Dedifferentiated amniotic fluid mesenchymal stem cell (primary cell): ENCODE data around the gene PRIM2.
"Not testable (repeated sequence)": the region's sequence is repeated elsewhere in the genome, so short reads cannot be mapped to it uniquely, and the experiment has no call there.

Experiments
- DNase-seq: peaks from one replicate; pipeline ENCODE4 v3.0.0-alpha.2; 2016; ENCODE audit errors: extremely low spot score

The PRIM2 gene

DNA sequence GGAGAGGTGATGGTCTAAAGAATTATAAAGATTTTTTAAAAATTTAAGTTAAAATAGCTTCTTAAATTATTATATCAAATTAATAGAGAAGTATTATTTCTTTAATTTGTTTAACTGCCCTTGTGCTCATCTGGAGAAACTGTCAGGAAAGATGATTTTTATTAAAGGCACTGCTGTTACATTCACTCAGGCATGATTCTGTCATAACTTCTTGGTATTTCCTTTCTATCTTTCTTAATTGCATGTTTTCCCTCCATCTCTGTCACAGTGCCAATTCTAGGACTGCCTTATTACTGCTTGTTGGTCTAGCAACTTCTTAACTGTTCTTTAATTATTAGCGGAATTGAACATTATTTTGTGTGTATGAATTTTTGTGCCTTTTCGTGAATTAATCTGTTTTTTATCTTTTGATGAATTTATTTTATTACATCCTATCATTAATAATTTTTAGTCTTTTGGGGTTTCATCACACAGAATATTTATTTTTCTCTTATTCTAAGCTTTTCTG lies 47.7 kb downstream of the PRIM2 start:
- not testable (repeated sequence) for DNase-seq

DNA sequence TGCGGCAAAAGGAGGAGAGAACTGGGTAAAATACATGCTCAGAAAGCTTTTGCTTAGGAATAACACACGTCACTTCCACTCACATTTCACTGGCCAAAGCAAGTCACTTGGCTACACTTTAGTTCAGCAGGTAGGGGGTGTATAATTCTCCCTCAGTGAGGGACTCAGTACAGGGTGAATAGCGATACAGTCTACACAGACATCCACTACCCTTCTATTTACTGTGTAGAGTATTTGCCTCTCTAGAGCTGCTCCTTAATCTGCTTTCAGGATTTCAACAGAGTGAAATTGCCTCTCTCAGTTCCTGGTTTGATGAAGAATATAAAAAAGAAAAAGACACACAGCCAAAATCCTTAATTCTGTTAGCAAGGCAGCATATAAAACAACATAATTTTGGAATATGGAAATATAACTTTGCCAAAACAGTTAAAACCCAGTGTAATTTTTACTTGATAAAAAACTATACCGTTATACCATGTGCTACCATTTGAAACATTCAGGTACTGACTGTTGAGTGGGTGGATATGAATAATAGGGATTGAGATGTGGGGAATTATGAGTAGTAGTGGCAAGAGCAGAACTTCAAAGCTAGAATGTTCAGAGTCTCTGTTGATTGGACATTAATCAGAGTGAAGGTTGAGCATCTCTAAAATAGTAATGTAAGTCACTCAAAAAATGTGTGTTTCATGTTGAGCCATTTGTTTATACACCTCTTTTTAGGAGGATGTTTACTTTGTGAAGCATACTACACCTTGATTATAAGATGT lies 51.7 kb downstream of the PRIM2 start:
- DNase-seq: not testable (repeated sequence)

DNA sequence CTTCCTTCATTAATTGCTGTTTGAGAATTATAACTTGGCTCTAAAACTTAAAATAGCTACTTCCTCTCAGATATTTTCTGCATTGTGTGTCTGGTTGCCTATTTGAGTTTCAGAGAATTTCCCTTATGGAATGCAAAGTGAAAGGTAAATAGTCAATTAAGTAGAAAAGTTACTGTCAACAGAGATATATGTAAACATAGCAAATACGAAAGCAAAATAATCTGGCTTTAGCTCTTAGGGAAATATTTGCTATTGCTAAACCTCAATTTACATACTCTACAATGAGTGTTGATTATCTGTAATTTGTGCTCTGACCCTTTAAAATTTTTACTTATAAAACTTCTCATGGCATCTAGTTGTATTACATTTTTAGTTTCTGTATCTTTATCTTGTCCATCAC lies 54.3 kb downstream of the PRIM2 start:
- DNase-seq: not testable (repeated sequence)

DNA sequence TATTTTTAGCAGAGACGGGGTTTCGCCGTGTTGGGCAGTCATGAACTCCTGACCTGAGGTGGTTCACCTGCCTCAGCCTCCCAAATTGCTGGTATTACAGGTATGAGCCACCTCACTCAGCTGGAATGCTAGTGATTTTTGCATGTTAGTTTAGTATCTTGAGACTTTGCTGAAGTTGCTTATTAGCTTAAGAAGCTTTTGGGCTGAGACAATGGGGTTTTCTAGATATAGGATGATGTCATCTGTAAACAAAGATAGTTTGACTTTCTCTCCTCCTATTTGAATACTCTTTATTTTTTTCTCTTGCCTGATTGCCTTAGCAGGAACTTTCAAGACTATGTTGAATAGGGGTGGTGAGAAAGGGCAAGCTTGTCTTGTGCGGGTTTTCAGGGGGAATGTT lies 57.3 kb downstream of the PRIM2 start:
- DNase-seq: not testable (repeated sequence)

DNA sequence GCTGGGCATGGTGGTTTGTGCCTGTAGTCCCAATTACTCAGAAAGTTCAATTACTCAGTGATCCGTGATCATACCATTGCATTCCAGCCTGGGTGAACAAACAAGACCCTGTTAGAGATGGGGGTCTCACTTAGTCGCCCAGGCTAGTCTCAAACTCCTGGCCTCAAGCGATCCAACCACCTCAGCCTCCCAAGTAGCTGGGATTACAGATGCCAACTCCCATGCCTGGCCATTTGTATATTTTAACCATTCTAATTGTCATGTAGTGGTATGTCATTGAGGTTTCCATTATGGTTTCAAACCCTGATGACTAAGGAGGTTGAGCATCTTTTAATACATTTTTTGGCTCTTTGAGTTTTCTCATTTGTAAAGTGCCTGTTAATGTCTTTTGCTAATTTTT lies 58.7 kb downstream of the PRIM2 start:
- DNase-seq: not testable (repeated sequence)

DNA sequence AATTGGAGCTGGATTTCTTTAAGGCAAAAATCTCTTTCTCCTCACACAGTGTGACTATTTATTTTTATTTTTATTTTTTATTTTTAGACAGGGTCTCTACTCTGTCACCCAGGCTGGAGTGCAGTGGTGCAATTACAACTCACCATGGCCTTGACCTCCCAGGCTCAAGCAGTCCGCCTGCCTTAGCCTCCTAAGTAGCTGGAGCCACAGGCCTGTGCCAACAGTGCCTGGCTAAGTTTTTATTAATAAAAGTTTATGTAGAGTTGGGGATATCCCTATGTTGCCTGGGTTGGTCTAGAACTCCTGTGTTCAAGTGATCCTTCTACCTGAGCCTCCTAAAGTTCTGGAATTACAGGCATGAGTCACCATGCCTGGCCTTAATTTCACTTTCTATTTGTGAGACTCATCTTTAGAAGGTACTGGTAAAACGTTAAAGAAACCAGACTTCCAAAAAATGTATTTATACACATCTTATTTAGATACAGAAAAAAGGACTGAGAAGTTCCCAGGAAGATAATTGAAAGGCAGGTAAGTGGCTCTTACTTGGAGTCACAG lies 71.7 kb downstream of the PRIM2 start:
- DNase-seq: not testable (repeated sequence)

DNA sequence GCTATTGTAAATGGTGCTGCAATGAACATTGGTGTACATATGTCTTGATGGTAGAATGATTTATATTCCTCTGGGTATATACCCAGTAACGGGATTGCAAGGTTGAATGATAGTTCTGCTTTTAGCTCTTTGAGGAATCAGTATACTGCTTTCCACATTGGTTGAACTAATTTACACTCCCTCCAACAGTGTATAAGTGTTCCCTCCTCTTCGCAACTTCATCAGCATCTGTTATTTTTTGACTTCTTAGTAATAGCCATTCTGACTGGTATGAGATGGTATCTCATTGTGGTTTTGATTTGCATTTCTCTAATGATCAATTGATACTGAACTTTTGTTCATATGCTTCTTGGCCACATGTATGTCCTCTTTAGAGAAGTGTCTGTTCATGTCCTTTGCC lies 73.4 kb downstream of the PRIM2 start:
- DNase-seq: not testable (repeated sequence)

DNA sequence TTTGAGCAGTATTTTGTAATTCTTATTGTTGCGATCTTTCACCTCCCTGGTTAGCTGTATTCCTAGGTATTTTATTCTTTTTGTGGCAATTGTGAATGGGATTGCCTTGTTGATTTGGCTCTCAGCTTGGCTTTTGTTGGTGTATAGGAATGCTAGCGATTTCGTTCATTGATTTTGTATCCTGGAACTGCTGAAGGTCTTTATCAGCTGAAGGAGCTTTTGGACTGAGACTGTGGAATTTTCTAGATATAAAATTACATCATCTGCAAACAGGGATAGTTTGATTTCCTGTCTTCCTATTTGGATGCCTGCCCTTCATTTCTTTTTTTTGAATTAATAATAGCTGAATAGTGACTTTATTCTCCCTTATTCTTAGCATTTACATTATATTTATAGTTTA lies 74.6 kb downstream of the PRIM2 start:
- DNase-seq: not testable (repeated sequence)

DNA sequence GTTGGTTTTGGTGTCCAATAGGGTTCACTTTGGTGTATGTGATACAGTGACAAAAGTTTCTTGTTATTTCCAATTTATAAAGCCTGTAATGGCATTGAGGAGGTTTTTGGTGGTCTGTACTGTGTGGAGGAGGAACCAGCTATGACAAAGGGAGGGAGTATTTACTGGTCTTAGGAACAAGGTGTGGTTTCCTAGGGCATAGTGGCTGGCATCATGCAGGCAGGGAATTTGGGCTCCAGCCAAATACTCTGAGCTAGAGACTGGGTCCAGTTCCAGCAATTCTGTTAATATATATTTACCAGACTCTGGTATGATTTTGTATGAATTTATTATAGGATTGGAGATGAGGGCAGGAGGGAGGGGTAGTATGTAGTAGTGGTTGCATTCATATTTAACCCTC lies 101.9 kb downstream of the PRIM2 start:
- DNase-seq: not testable (repeated sequence)

DNA sequence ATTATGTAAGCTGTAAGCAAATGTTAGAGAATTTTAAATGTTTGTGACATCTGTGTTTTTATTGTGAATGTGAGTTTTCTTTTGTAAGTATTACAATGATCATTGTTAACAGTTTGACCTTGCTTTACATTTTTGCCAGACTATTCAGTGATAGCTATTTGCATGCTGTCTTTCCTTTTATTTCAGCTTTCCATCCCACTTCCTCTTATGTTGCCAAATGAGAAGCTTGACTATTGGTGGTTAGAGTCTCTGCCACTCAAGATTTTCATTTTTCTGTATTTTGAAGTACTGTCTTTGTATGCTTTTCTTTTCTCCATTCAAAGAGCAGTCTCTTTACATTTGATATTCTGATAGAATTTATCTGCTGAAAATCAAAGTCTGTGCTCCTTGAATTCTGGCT lies 104.1 kb downstream of the PRIM2 start:
- DNase-seq: no peak

DNA sequence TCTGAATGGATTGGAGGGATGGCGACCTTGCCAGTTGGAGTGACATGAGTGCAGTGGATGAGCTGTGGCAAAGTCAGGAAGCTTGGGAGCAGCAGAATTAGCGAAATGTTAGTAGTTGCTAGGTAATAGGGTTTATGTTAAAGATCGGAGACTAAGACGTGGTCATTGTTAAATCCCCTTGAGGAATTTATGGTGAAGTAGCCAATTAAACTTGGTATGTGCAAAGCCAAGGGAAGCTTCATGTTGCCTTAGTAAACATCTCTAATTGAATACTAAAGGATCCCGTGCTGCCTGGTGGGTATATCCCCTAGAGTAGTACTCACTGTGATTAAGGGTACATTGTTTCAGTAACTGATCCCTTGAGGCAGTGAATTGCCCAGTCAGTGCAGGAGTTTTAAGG lies 106.0 kb downstream of the PRIM2 start:
- DNase-seq: peak; percentile 16

DNA sequence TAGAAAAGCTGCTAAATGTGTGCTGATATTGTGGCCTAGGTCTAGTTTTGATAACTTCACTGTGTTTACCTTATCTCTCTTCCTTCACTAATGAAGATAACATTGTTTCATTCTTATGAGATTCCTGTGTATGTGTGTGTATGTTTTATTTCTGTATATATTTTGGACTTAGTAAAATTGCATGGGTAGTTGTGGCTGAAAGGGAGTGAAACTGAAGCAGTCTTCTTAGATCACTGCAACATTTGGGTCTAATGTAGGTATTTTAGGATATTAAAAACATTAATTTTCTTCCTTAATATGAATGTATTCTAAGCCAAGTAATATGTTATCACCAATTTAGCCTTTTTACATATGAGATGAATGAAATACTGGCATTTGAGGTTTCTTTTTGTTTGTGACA lies 114.3 kb downstream of the PRIM2 start:
- not testable (repeated sequence) for DNase-seq

DNA sequence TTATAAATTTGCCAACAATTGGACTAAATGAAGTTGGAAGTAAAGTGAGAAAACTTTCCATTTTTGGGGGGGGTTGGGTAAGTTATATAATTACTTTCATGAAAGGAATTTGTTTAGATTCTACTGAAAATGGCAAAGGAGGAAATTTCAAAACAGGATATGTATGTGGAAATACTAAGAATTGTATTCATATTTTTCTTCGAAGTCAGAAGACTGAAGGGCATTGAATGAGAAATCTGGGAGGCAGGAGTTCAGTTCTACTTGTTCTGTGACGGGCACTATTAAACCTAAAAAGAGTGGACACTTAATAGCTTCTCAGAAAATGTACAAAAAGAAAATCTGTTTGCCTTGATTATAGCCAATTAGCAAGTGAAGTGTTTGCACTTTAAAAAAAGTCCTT lies 114.7 kb downstream of the PRIM2 start:
- DNase-seq: peak; percentile 83

DNA sequence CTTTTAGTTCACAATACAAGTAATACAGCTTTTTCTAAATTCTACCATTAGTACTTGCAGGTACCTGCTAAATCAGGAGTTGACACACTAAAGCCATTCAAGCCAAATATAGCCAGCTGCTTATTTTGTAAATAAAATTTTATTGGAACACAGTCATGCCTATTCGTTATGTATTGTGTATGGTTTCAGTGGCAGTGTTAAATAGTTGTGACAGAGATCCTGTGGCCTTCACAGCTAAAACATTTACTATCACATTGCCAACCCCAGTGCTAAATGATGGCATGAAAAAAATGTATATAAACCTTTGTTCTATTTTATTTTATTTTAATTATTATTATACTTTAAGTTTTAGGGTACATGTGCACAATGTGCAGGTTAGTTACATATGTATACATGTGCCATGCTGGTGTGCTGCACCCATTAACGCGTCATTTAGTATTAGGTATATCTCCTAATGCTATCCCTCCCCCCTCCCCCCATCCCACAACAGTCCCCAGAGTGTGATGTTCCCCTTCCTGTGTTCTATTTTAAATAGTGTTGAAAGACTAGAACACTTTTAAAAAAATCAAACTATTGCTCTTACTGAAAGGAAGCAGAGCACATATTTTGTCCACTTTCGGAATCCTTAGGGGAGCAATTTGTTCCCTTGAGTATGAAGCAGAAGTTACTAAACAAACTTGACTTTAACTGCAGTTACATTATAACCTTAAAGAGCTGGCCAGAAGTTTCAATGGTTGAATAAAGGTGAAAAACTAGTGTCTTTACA lies 115.7 kb downstream of the PRIM2 start:
- DNase-seq: no peak

DNA sequence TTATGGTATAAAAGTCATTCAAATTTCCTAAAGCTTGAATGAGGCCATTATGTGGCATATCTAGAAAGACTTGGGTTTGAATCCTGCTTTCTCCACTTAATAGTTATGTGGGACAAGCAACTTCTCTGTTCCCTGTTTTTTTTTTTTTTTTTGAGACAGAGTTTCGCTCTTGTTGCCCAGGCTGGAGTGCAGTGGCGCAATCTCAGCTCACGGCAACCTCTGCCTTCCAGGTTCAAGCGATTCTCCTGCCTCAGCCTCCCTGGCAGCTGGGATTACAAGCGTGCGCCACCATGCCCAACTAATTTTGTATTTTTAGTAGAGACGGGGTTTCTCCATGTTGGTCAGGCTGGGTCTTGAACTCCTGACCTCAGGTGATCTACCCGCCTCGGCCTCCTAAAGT lies 116.4 kb downstream of the PRIM2 start:
- DNase-seq: not testable (repeated sequence)

DNA sequence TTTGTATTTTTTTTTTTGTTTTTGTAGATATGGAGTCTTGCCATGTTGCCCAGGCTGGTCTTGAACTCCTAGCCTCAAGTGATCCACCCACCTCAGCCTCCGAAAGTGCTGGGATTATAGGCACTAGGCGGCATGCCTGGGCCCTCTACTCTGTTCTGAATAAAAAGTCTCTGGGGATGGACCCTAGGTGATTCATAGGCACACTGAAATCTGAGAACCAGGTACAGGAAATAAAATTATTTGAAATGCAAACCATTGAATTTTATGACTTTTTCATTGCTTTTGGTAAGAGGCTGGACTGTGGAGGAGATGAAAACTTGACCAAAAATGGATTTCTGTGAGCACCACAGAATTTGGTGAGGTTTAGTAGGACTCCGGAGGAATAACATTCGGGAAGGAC lies 117.5 kb downstream of the PRIM2 start:
- DNase-seq: no peak

DNA sequence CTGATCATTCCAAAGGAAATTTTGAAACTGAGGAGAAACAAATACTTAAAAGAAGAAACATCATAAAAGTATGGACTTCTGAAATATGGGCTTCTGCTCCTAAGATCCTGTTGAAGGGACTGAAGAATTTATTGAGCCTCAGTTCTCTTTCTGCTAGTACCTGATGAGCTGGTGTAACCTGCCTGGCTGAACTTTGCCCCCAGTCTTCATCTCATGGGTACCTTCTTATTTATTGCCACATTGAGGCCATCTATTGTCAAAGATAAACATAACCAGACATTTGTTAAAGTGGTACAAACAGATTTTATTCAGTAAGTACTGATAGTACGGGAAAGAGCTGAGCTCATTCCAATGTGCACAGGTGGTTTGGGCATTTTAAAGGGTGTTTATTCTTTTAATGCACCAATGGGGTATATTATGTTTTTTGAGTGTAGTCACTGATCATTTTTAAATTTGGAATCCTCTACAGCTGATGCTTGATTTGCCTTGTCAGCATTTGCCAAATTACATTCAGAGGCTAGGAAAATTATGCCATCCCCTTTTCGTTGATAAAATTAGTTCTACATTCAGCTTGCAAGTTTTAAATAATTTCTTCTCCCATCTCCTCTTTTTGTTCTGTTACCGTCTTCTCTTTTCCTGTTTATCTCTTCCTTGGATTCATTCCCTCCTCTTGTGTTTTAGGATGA lies 118.2 kb downstream of the PRIM2 start:
- DNase-seq: no peak

DNA sequence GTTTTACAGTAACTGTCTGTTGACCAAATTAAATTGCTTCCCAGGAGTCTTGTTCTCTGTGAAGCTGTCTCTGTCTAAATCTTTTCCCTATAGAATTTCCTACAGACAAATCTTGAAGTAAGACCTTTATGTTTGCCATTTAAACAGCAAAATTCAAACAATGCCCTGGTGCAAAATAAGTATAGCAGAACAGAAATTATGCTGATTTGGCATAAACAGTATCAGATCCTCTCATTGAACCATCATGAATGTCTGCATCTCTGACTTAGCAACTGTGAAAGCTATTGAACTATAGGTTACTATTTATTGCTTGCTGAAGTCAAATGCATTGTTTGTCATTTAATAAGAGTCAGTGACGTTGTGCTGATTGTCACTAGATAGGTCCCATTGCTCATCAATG lies 123.3 kb downstream of the PRIM2 start:
- DNase-seq: not testable (repeated sequence)

DNA sequence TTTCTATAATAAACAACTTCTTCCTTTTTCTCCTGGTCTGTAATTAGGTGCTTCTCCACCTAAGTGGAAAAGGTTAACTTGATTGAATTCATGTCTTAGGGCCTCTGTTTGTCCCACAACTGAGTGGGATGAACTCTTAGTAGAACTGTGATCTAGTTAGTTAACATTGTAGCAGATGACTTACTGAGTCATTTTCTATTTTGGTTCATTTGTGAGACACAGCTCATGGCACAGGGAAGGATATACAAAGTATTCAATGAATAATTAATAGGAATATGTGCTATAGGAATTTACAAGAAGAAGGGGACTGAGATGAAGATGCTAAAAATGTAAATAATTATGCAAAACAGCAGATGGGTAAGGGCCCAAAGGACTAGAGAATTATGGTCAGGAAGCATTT lies 124.7 kb downstream of the PRIM2 start:
- not testable (repeated sequence) for DNase-seq

DNA sequence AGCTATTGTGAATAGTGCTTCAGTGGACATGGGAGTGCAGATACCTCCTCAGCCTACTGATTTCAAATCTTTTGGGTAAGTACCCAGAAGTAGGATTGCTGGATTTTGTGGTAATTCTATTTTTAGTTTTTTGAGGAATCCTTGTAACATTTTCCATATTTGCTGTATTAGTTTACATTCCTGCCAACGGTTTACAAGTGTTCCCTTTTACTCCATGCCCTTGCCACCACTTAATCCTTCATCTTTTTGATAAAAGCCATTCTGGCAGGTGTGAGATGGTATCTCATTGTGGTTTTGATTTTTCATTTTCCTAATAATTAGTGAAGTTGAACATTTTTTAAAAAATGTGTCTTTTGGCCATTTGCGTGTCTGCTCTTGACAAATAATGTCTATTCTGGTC lies 125.8 kb downstream of the PRIM2 start:
- DNase-seq: not testable (repeated sequence)

DNA sequence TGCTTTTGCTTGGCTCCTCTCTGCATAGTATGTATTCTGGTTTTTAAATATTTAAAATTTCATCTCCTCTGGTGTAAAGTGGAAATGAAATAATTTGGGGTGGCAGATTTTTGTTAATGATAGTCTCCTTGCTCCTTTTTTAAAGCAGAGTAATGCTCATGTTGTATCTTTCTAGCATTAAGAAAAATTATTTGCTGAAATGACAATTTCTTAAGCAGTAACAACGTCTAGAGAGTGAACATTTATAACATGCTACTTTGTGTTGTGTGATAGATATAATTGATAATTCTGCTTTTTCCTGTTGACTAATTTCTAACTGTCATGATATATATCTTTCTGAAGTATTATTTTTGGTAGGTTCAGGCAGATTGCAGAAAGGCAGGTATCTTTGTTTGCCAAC lies 127.4 kb downstream of the PRIM2 start:
- not testable (repeated sequence) for DNase-seq

DNA sequence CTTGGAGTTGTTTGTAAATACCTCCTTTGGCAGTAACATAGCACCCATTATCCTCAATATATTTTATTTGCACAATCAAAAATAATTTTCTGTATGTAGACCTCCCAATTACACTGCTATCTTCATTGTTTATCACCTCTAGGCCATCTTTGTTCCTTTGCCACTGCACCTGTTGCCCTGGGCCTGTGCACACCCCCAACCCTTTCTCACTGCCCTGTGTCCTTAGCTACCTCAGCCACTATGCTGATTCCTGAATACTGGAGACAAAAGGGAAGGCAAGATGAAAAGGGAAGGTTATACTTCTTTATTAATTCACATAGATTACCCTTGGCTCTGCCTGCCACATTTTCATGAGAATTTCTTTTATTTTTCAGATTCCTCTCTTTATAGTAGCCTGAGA lies 127.9 kb downstream of the PRIM2 start:
- DNase-seq: not testable (repeated sequence)
